PC-9 (cell line): ENCODE measurements around the gene CA6. TPM values are rescaled to one million over a fixed set of nuclear protein-coding genes. Genes with fewer than 3 reads are reported as not detected.

ENCODE experiments used
- BruUV-seq: library from RNA; stranded (reverse); fragments of 400-500 nt; replicated peaks from 2 replicates; lab custom pipeline; 2021; lab: Mats Ljungman, UMichigan
- CTCF ChIA-PET: fragments of 300-600 bp; sonication (Branson Sonifier 250); formaldehyde crosslinking; loops from one replicate; lab custom pipeline; 2022; ENCODE audit warnings: antibody characterized with exemption; lab: Charles Lee
- POLR2A ChIA-PET: fragments of 300-600 bp; sonication (Branson Sonifier 250); formaldehyde crosslinking; loops from one replicate; lab custom pipeline; 2022; ENCODE audit warnings: antibody characterized with exemption; ENCODE audit not compliant: unreplicated experiment; lab: Charles Lee
- DNase-seq, 2 experiments: peaks; one replicate each; pipeline versions ENCODE4 v3.0.0 to v3.0.0-alpha.2; 2015 to 2022; ENCODE audit warnings: mixed read lengths in 1 of 2
- H2AFZ ChIP-seq: fragments of 200-600 bp; sonication (generic); 2 replicates; pipeline ENCODE4 v1.8.1; 2017; ENCODE audit warnings: antibody characterized with exemption
- H3F3A ChIP-seq: fragments of 200-600 bp; sonication (generic); 2 replicates; pipeline ENCODE4 v1.8.1; 2017; ENCODE audit warnings: antibody characterized with exemption, mild to moderate bottlenecking, low read depth; ENCODE audit not compliant: insufficient read depth
- H3K27ac ChIP-seq: fragments of 200-600 bp; sonication (generic); 2 replicates; pipeline ENCODE4 v1.6.1; 2016; ENCODE audit warnings: mixed run types
- H3K27me3 ChIP-seq: fragments of 200-600 bp; sonication (generic); 2 replicates; pipeline ENCODE4 v1.6.1; 2016; ENCODE audit warnings: low read depth, mixed run types; ENCODE audit not compliant: insufficient read depth
- H3K36me3 ChIP-seq: fragments of 200-600 bp; sonication (generic); 2 replicates; pipeline ENCODE4 v1.6.1; 2016; ENCODE audit warnings: low read depth, mixed run types
- H3K4me1 ChIP-seq: fragments of 200-600 bp; sonication (generic); replicated peaks from 2 replicates; pipeline ENCODE4 v1.6.1; 2016; ENCODE audit warnings: mixed run types; ENCODE audit not compliant: insufficient read depth
- H3K4me2 ChIP-seq: fragments of 200-600 bp; sonication (generic); 2 replicates; pipeline ENCODE4 v1.6.1; 2017; ENCODE audit warnings: mixed run types
- H3K4me3 ChIP-seq: fragments of 200-600 bp; sonication (generic); 2 replicates; pipeline ENCODE4 v1.6.1; 2016; ENCODE audit warnings: mixed run types
- H3K79me2 ChIP-seq: fragments of 200-600 bp; sonication (generic); 2 replicates; pipeline ENCODE4 v1.6.1; 2017; ENCODE audit warnings: low read depth, mixed run types
- H3K9me2 ChIP-seq: fragments of 200-600 bp; sonication (generic); 2 replicates; pipeline ENCODE4 v1.8.1; 2017; ENCODE audit warnings: mild to moderate bottlenecking; ENCODE audit not compliant: insufficient read depth
- H3K9me3 ChIP-seq: fragments of 200-600 bp; sonication (generic); 2 replicates; pipeline ENCODE4 v1.8.1; 2016; ENCODE audit warnings: low read depth; ENCODE audit not compliant: insufficient read depth
- H4K20me1 ChIP-seq: fragments of 200-600 bp; sonication (generic); 2 replicates; pipeline ENCODE4 v1.8.1; 2017; ENCODE audit not compliant: insufficient read depth
- CTCF ChIP-seq: fragments of 200-600 bp; sonication (generic); conservative IDR thresholded peaks from 2 replicates; pipeline ENCODE4 v1.6.1; 2017; ENCODE audit warnings: mixed run types, antibody characterized with exemption, mild to moderate bottlenecking, moderate library complexity
- EZH2 ChIP-seq: fragments of 200-600 bp; sonication (generic); IDR thresholded peaks from 2 replicates; pipeline ENCODE4 v1.8.0; 2017; ENCODE audit warnings: antibody characterized with exemption, low read depth
- intact Hi-C: fragments of 100-400 bp; cut with micrococcal nuclease; formaldehyde crosslinking; loops from one replicate; pipeline ENCODE4 v1.10.0; 2022; ENCODE audit not compliant: unreplicated experiment
- total RNA-seq: library from RNA; stranded (reverse); gene quantifications from 2 replicates; pipeline ENCODE4 v1.2.3, GENCODE V29; 2021

CA6 gene
- total RNA-seq, 1 experiment from 2014 or later = not detected

GRCh38 chr1:8922962-8923361, 22.7 kb upstream of the CA6 start:
- intact Hi-C loops = no loop called here
- ChIA-PET CTCF (no interaction called here), POLR2A (no interaction called here)
- H3K27me3 ChIP-seq = no peaks in the 10 kb centered on the region; the same call in 1 of the 2 replicates
- H3K9me2 ChIP-seq = no peaks in the 10 kb centered on the region
- H3K4me3 ChIP-seq = no peak overlapping the region
- no peaks in the 10 kb centered on the region for H4K20me1 ChIP-seq
- DNase-seq = no peak
- TF ChIP-seq EZH2 (no peak), CTCF (no peak)
- no peaks in the 10 kb centered on the region for H3K4me1 ChIP-seq
- H3F3A ChIP-seq = no peaks in the 10 kb centered on the region
- H3K4me2 ChIP-seq = no peak overlapping the region
- no peak overlapping the region for H2AFZ ChIP-seq
- BruUV-seq = no TSS peak
- no peaks in the 10 kb centered on the region for H3K9me3 ChIP-seq
- no peak overlapping the region for H3K27ac ChIP-seq
- no peaks in the 10 kb centered on the region for H3K79me2 ChIP-seq
- no peaks in the 10 kb centered on the region for H3K36me3 ChIP-seq

DNA sequence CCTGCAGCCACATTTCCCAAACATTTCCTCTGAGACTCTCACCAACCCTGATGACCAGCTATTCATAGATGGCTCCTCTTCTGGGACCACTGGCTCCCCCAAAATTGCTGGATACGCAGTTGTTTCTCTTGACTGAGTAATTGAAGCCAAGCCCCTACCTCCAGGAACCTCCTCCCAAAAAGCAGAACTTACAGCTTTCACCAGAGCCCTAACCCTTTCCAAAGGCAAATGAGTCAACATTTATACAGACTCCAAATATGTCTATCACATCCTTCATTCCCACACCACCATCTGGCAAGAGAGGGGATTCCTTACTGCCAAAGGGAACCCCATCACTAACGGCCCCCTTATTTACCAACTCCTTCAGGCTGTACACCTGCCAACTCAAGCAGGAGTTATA, 20.3 kb upstream of the CA6 start:
- ChIA-PET POLR2A (no interaction called here), CTCF (no interaction called here)
- Histone ChIP-seq H3K4me3 (no peak overlapping the region), H3K4me2 (no peak overlapping the region), H2AFZ (no peak overlapping the region), H3K27me3 (no peaks in the 10 kb centered on the region; the same call in 1 of the 2 replicates), H3K36me3 (no peaks in the 10 kb centered on the region), H3K4me1 (no peaks in the 10 kb centered on the region), H3K27ac (no peak overlapping the region), H4K20me1 (no peaks in the 10 kb centered on the region), H3F3A (no peaks in the 10 kb centered on the region), H3K9me3 (no peaks in the 10 kb centered on the region), H3K9me2 (no peaks in the 10 kb centered on the region), H3K79me2 (no peaks in the 10 kb centered on the region)
- no peak for DNase-seq
- intact Hi-C loops = no loop called here
- no TSS peak for BruUV-seq
- TF ChIP-seq EZH2 = no peak
- no peak for TF ChIP-seq CTCF

DNA sequence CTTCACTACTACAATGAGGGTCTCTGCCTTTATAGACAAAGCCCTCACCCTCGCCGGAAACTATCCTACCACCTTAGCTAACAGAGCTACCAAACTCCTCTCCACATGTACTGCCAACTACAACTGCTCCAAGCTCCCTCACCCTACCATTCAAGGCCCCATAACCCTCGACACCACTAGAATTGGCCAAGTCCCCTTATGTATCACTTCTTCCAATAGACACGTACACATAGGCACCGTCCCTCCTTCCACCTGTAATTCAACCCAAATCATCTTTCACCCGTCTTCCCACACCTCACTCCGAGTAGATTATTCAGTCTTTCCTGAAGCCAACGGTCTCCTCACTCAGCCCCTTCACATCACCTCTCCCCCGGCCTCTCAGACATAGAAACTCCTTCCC, 19.7 kb upstream of the CA6 start:
- no peaks in the 10 kb centered on the region for H3F3A ChIP-seq
- intact Hi-C loops = no loop called here
- no peaks in the 10 kb centered on the region; the same call in 1 of the 2 replicates for H3K27me3 ChIP-seq
- H3K4me3 ChIP-seq = no peak overlapping the region
- CTCF ChIA-PET = no interaction called here
- no peaks in the 10 kb centered on the region for H4K20me1 ChIP-seq
- no peaks in the 10 kb centered on the region for H3K36me3 ChIP-seq
- H3K4me1 ChIP-seq = no peaks in the 10 kb centered on the region
- no peak overlapping the region for H3K4me2 ChIP-seq
- POLR2A ChIA-PET = no interaction called here
- H2AFZ ChIP-seq = no peak overlapping the region
- no peaks in the 10 kb centered on the region for H3K9me3 ChIP-seq
- BruUV-seq = no TSS peak
- H3K9me2 ChIP-seq = no peaks in the 10 kb centered on the region
- H3K79me2 ChIP-seq = no peaks in the 10 kb centered on the region
- no peak overlapping the region for H3K27ac ChIP-seq
- no peak for DNase-seq
- no peak for TF ChIP-seq CTCF
- no peak for TF ChIP-seq EZH2
